Large intestine (tissue), 3 donors: Measurements from ENCODE around the gene KCTD17. TPM values are rescaled to one million over a fixed set of nuclear protein-coding genes. Genes with fewer than 3 reads are reported as not detected.

ENCODE experiments used
- DNase-seq, 2 donors: peaks; one replicate each; pipeline versions ENCODE4 v3.0.0 to v3.0.0-alpha.2; 2013
- H3K27ac ChIP-seq: one replicate; pipeline ENCODE4 v1.5.1; 2013; ENCODE audit warnings: low read length
- H3K27me3 ChIP-seq: 2 replicates; pipeline ENCODE4 v1.6.1; 2013; ENCODE audit warnings: low read length; ENCODE audit not compliant: control insufficient read depth, insufficient read depth
- H3K36me3 ChIP-seq: 2 replicates; pipeline ENCODE4 v1.6.1; 2013; ENCODE audit warnings: low read length; ENCODE audit not compliant: control insufficient read depth, insufficient read depth
- H3K4me1 ChIP-seq: one replicate; pipeline ENCODE4 v1.6.1; 2013; ENCODE audit warnings: low read length; ENCODE audit not compliant: control insufficient read depth, insufficient read depth
- H3K4me3 ChIP-seq: one replicate; pipeline ENCODE4 v1.5.1; 2013; ENCODE audit warnings: low read length
- H3K9me3 ChIP-seq: one replicate; pipeline ENCODE4 v1.6.1; 2013; ENCODE audit warnings: mild to moderate bottlenecking, low read depth, low read length, moderate library complexity; ENCODE audit not compliant: control insufficient read depth
- WGBS: methylation state at CpG from one replicate; pipeline ENCODE4 v1.1.5; 2013; ENCODE audit warnings: low lambda C conversion rate; ENCODE audit not compliant: insufficient coverage; 5-methylcytosine and 5-hydroxymethylcytosine counted together
- polyA plus RNA-seq: library from polyadenylated mRNA; unstranded; fragments of 120-200 nt; gene quantifications from one replicate; pipeline ENCODE4 v1.2.1, GENCODE V29; 2013

The KCTD17 gene
- polyA plus RNA-seq, 1 donor, result 14.1 TPM

- H3K27ac ChIP-seq, result no peak overlapping the region
- WGBS, result no CpG with 5 or more reads among the region's 25 CpGs
Measured at GRCh38 chr22:37052386-37053309, 1.1 kb downstream of the KCTD17 start.

GRCh38 chr22:37053310-37054055, 1.9 kb downstream of the KCTD17 start:
- H3K4me1 ChIP-seq, result peaks cover 21% of the 10 kb centered on the region
- no peak for DNase-seq
- no peaks in the 10 kb centered on the region for H3K27me3 ChIP-seq
- peaks cover 22% of the 10 kb centered on the region for H3K36me3 ChIP-seq
- no CpG with 5 or more reads among the region's 16 CpGs for WGBS
- H3K9me3 ChIP-seq, result no peaks in the 10 kb centered on the region
- H3K27ac ChIP-seq, result no peak overlapping the region
- H3K4me3 ChIP-seq, result no peak overlapping the region

More at GRCh38 chr22:37052386-37053309, 1.1 kb downstream of the KCTD17 start:
- no peak for DNase-seq
- H3K4me1 ChIP-seq, result peaks cover 21% of the 10 kb centered on the region
- peaks cover 20% of the 10 kb centered on the region for H3K36me3 ChIP-seq
- H3K4me3 ChIP-seq, result peak overlapping the region; percentile 38
- H3K27me3 ChIP-seq, result no peaks in the 10 kb centered on the region
- H3K9me3 ChIP-seq, result no peaks in the 10 kb centered on the region

GRCh38 chr22:37054056-37054395, 2.5 kb downstream of the KCTD17 start:
- Histone ChIP-seq H3K36me3 (peaks cover 25% of the 10 kb centered on the region), H3K9me3 (no peaks in the 10 kb centered on the region), H3K27me3 (no peaks in the 10 kb centered on the region), H3K27ac (no peak overlapping the region), H3K4me3 (no peak overlapping the region), H3K4me1 (peaks cover 21% of the 10 kb centered on the region)
- DNase-seq, result peak in 1 of 2 donors; percentile 59
- no CpG with 5 or more reads among the region's 8 CpGs for WGBS

- peaks cover 21% of the 10 kb centered on the region for H3K4me1 ChIP-seq
- no CpG with 5 or more reads among the region's 20 CpGs for WGBS
- no peak overlapping the region for H3K27ac ChIP-seq
- H3K4me3 ChIP-seq, result no peak overlapping the region
- DNase-seq, result peak in 1 of 2 donors; percentile 62
- H3K9me3 ChIP-seq, result no peaks in the 10 kb centered on the region
- no peaks in the 10 kb centered on the region for H3K27me3 ChIP-seq
- H3K36me3 ChIP-seq, result peaks cover 30% of the 10 kb centered on the region
Measured at GRCh38 chr22:37054600-37055365, 3.2 kb downstream of the KCTD17 start.

GRCh38 chr22:37056246-37056645, 4.7 kb downstream of the KCTD17 start:
- no CpG with 5 or more reads among the region's 13 CpGs for WGBS
- H3K4me3 ChIP-seq, result no peak overlapping the region
- H3K36me3 ChIP-seq, result peaks cover 30% of the 10 kb centered on the region
- no peak for DNase-seq
- H3K27me3 ChIP-seq, result no peaks in the 10 kb centered on the region
- H3K9me3 ChIP-seq, result no peaks in the 10 kb centered on the region
- H3K4me1 ChIP-seq, result peaks cover 32% of the 10 kb centered on the region
- H3K27ac ChIP-seq, result no peak overlapping the region

GRCh38 chr22:37057226-37057625, 5.7 kb downstream of the KCTD17 start:
- Histone ChIP-seq H3K4me3 (no peak overlapping the region), H3K27me3 (no peaks in the 10 kb centered on the region), H3K36me3 (peaks cover 30% of the 10 kb centered on the region), H3K4me1 (peaks cover 38% of the 10 kb centered on the region), H3K27ac (no peak overlapping the region), H3K9me3 (no peaks in the 10 kb centered on the region)
- no CpG with 5 or more reads among the region's 9 CpGs for WGBS
- no peak for DNase-seq

- Histone ChIP-seq H3K4me1 (peaks cover 41% of the 10 kb centered on the region), H3K9me3 (no peaks in the 10 kb centered on the region), H3K36me3 (peaks cover 30% of the 10 kb centered on the region), H3K27me3 (no peaks in the 10 kb centered on the region), H3K4me3 (no peak overlapping the region), H3K27ac (no peak overlapping the region)
- no peak for DNase-seq
- no CpG with 5 or more reads among the region's 12 CpGs for WGBS
Measured at GRCh38 chr22:37057796-37058510, 6.4 kb downstream of the KCTD17 start.

- no CpG with 5 or more reads among the region's 28 CpGs for WGBS
- no peak overlapping the region for H3K4me3 ChIP-seq
- DNase-seq, result no peak
- H3K27me3 ChIP-seq, result no peaks in the 10 kb centered on the region
- no peaks in the 10 kb centered on the region for H3K9me3 ChIP-seq
- H3K4me1 ChIP-seq, result peaks cover 41% of the 10 kb centered on the region
- peaks cover 30% of the 10 kb centered on the region for H3K36me3 ChIP-seq
- no peak overlapping the region for H3K27ac ChIP-seq
Measured at GRCh38 chr22:37058917-37059701, 7.6 kb downstream of the KCTD17 start.

- Histone ChIP-seq H3K27me3 (no peaks in the 10 kb centered on the region), H3K4me1 (peaks cover 42% of the 10 kb centered on the region), H3K4me3 (no peak overlapping the region), H3K36me3 (peaks cover 30% of the 10 kb centered on the region), H3K9me3 (no peaks in the 10 kb centered on the region), H3K27ac (no peak overlapping the region)
- WGBS, result no CpG with 5 or more reads among the region's 9 CpGs
- no peak for DNase-seq
Measured at GRCh38 chr22:37059876-37060449, 8.4 kb downstream of the KCTD17 start.
